Measurements from ENCODE around the gene GGA1. TPM values are rescaled to one million over a fixed set of nuclear protein-coding genes. Genes with fewer than 3 reads are reported as not detected.

The GGA1 gene
- total and polyA plus RNA-seq, 2 of the 4 experiments (the other 2 are of a cell fraction), result 17.2 to 48.5 TPM

- peaks cover 22% of the 10 kb centered on the region for H3K4me1 ChIP-seq (ENCODE audit: control insufficient read depth, insufficient read depth, low read length)
- no peak overlapping the region for H4K8ac ChIP-seq (ENCODE audit: low read depth in 2 of 2, low read length in 2 of 2)
- no peak overlapping the region for H2AK5ac ChIP-seq (ENCODE audit: low read depth, low read length)
- peaks cover 0 to 13% of the 10 kb centered on the region in 2 experiments; a peak in 2 of 4 replicates for H3K79me1 ChIP-seq (ENCODE audit: low read depth in 1 of 2, low read length in 2 of 2)
- H3K14ac ChIP-seq (replicated peaks; ENCODE audit: low read depth, low read length), result no peak overlapping the region
- H3K9me1 ChIP-seq (ENCODE audit: insufficient read depth, low read length), result peaks cover 14% of the 10 kb centered on the region
- no peak overlapping the region for H3K4ac ChIP-seq (ENCODE audit: low read depth, low read length)
- H3K27ac ChIP-seq (ENCODE audit: insufficient read depth, low read length), result no peak overlapping the region
- H4K91ac ChIP-seq (ENCODE audit: insufficient read depth, low read depth, low read length), result no peak overlapping the region
- no peak overlapping the region for H3K18ac ChIP-seq (ENCODE audit: low read depth, low read length)
- ChIA-PET POLR2A (ENCODE audit: unreplicated experiment) (interaction anchor here (0.7 kb wide), 1 partner anchor 111 kb away, joined by 3 read pairs; no protein-coding TSS in a partner anchor), CTCF (no interaction called here)
- dilution Hi-C loops (cut with HindIII; ENCODE audit: low sequenced_read_pairs, unreplicated experiment) (no loop called here), in situ Hi-C loops (cut with MboI; ENCODE audit: low sequenced_read_pairs) (no loop called here), intact Hi-C loops (cut with micrococcal nuclease) (no loop called here)
- TF ChIP-seq BHLHE40 (IDR thresholded peaks at IDR 0.05; ENCODE audit: low read depth, low read length) (no peak), CTCF (conservative IDR thresholded peaks at IDR 0.05; ENCODE audit: low read depth, low read length) (no peak), SMC3 (IDR thresholded peaks at IDR 0.05; ENCODE audit: low read depth, low read length) (no peak), MAFK (IDR thresholded peaks at IDR 0.05; ENCODE audit: low read depth, low read length) (no peak), CHD1 (IDR thresholded peaks at IDR 0.05; ENCODE audit: low read depth, low read length) (no peak), RCOR1 (IDR thresholded peaks at IDR 0.05; ENCODE audit: insufficient replicate concordance, low read length) (no peak), RAD21 (IDR thresholded peaks at IDR 0.05; ENCODE audit: low read length) (no peak), NFE2L2 (IDR thresholded peaks at IDR 0.05; ENCODE audit: low read depth, low read length) (no peak), ELK1 (IDR thresholded peaks at IDR 0.05; ENCODE audit: borderline replicate concordance, low read depth, low read length) (no peak), CEBPB (IDR thresholded peaks at IDR 0.05; ENCODE audit: low read depth, low read length) (no peak), RFX5 (IDR thresholded peaks at IDR 0.05; ENCODE audit: low read depth, low read length) (no peak), MXI1 (IDR thresholded peaks at IDR 0.05; ENCODE audit: borderline replicate concordance, low read depth, low read length) (no peak), POLR2A (IDR thresholded peaks at IDR 0.05; ENCODE audit: low read depth, low read length) (no peak), USF2 (IDR thresholded peaks at IDR 0.05; ENCODE audit: low read depth, low read length) (no peak), MAZ (IDR thresholded peaks at IDR 0.05; ENCODE audit: borderline replicate concordance, low read depth, low read length) (no peak), FOS (IDR thresholded peaks at IDR 0.05; ENCODE audit: low read depth, low read length) (no peak)
- H3K56ac ChIP-seq (ENCODE audit: extremely low read depth, insufficient read depth, low read length), result no peak overlapping the region
- no peak overlapping the region for H3K9ac ChIP-seq (ENCODE audit: low read depth, low read length)
- no peak overlapping the region for H3K4me2 ChIP-seq (ENCODE audit: low read depth, low read length)
- no peak overlapping the region for H2AK9ac ChIP-seq (replicated peaks; ENCODE audit: low read depth, low read length, poor library complexity)
- no TSS peak for BruUV-seq (replicated peaks)
- no peaks in the 10 kb centered on the region for H3K27me3 ChIP-seq (ENCODE audit: control insufficient read depth, insufficient read depth, low read length)
- H3K4me3 ChIP-seq (ENCODE audit: insufficient read depth, low read depth, low read length), result no peak overlapping the region
- no peak overlapping the region for H2BK5ac ChIP-seq (ENCODE audit: low read depth, low read length, poor library complexity, severe bottlenecking)
- no peak overlapping the region for H3K23ac ChIP-seq (ENCODE audit: low read depth, low read length)
- H4K20me1 ChIP-seq (ENCODE audit: insufficient read depth, low read length), result no peaks in the 10 kb centered on the region; the same call in 1 of the 2 replicates
- peaks cover 41% of the 10 kb centered on the region; the same call in 1 of the 2 replicates for H3K36me3 ChIP-seq (ENCODE audit: control insufficient read depth, insufficient read depth, low read length)
- H2BK15ac ChIP-seq (ENCODE audit: low read depth, low read length), result no peak overlapping the region
- no peak overlapping the region for H2AFZ ChIP-seq (replicated peaks; ENCODE audit: low read length, poor library complexity)
- no peak overlapping the region for H2BK20ac ChIP-seq (ENCODE audit: low read depth, low read length)
- no CpG with 5 or more reads among the region's 10 CpGs for WGBS, 2 experiments (ENCODE audit: extremely low coverage in 2 of 2, insufficient read length in 1 of 2)
- no peak overlapping the region for H4K5ac ChIP-seq (ENCODE audit: low read depth, low read length)
- DNase-seq (no peak), ATAC-seq (ENCODE audit: low read depth) (no peak)
- no peak overlapping the region for H2BK120ac ChIP-seq (ENCODE audit: low read depth, low read length)
- no peaks in the 10 kb centered on the region for H3K9me3 ChIP-seq (ENCODE audit: control insufficient read depth, insufficient read depth, low read length)
Observed at GRCh38 chr22:37629928-37630327, 21.3 kb downstream of the GGA1 start.

Data from IMR-90 (cell line).